IMR-90 (cell line): Measurements from ENCODE around the gene ADCY2. TPM values are rescaled to one million over a fixed set of nuclear protein-coding genes. Genes with fewer than 3 reads are reported as not detected.

Source experiments
- ATAC-seq: fragments of 200-7000 bp; cut with Tn5 transposase; 2 replicates; pipeline ENCODE4 v1.9.1; 2020; ENCODE audit warnings: low read depth, mild to moderate bottlenecking, moderate library complexity
- BruUV-seq: library from RNA; stranded (reverse); fragments of 400-500 nt; replicated peaks from 2 replicates; lab custom pipeline; 2021; lab: Mats Ljungman, UMichigan
- CTCF ChIA-PET: fragments of 300-600 bp; formaldehyde crosslinking; extraction: SDS; loops from one replicate; lab custom pipeline; 2021; ENCODE audit warnings: antibody characterized with exemption; lab: Yijun Ruan, JAX
- POLR2A ChIA-PET: fragments of 300-600 bp; sonication (Branson Sonifier 250); formaldehyde crosslinking; loops from one replicate; lab custom pipeline; 2022; ENCODE audit warnings: antibody characterized with exemption; ENCODE audit not compliant: unreplicated experiment; lab: Charles Lee
- DNase-seq: peaks from one replicate; pipeline ENCODE4 v3.0.0; 2013
- H2AFZ ChIP-seq: replicated peaks from 2 replicates; pipeline ENCODE3; 2013; ENCODE audit warnings: low read length, mild to moderate bottlenecking; ENCODE audit not compliant: poor library complexity
- H2AK5ac ChIP-seq: 2 replicates; pipeline ENCODE4 v1.6.1; 2013; ENCODE audit warnings: low read depth, low read length, inconsistent platforms
- H2AK9ac ChIP-seq: replicated peaks from 2 replicates; pipeline ENCODE3; 2013; ENCODE audit warnings: mild to moderate bottlenecking, low read depth, low read length, moderate library complexity; ENCODE audit not compliant: poor library complexity
- H2BK120ac ChIP-seq: 2 replicates; pipeline ENCODE4 v1.6.1; 2013; ENCODE audit warnings: low read depth, low read length, inconsistent platforms
- H2BK15ac ChIP-seq: 3 replicates; pipeline ENCODE4 v1.6.1; 2013; ENCODE audit warnings: low read depth, low read length, inconsistent platforms
- H2BK20ac ChIP-seq: 2 replicates; pipeline ENCODE4 v1.6.1; 2013; ENCODE audit warnings: low read depth, mild to moderate bottlenecking, inconsistent platforms, low read length, moderate library complexity
- H2BK5ac ChIP-seq: 2 replicates; pipeline ENCODE4 v1.6.1; 2013; ENCODE audit warnings: mild to moderate bottlenecking, low read depth, low read length, inconsistent platforms; ENCODE audit not compliant: poor library complexity, severe bottlenecking
- H3K14ac ChIP-seq: replicated peaks from 2 replicates; pipeline ENCODE4 v1.6.1; 2013; ENCODE audit warnings: low read depth, low read length, inconsistent platforms
- H3K18ac ChIP-seq: 2 replicates; pipeline ENCODE4 v1.6.1; 2013; ENCODE audit warnings: low read depth, low read length, control low read depth
- H3K23ac ChIP-seq: 2 replicates; pipeline ENCODE4 v1.6.1; 2013; ENCODE audit warnings: low read depth, low read length, inconsistent platforms
- H3K27ac ChIP-seq: 2 replicates; pipeline ENCODE4 v1.5.1; 2013; ENCODE audit warnings: mild to moderate bottlenecking, control low read depth, low read length; ENCODE audit not compliant: insufficient read depth
- H3K27me3 ChIP-seq: 2 replicates; pipeline ENCODE4 v1.6.1; 2013; ENCODE audit warnings: low read length; ENCODE audit not compliant: control insufficient read depth, insufficient read depth
- H3K36me3 ChIP-seq: 2 replicates; pipeline ENCODE4 v1.6.1; 2013; ENCODE audit warnings: low read length, mixed read lengths; ENCODE audit not compliant: control insufficient read depth, insufficient read depth
- H3K4ac ChIP-seq: 2 replicates; pipeline ENCODE4 v1.6.1; 2013; ENCODE audit warnings: low read depth, low read length, inconsistent platforms
- H3K4me1 ChIP-seq: 2 replicates; pipeline ENCODE4 v1.6.1; 2013; ENCODE audit warnings: low read length, mixed read lengths; ENCODE audit not compliant: control insufficient read depth, insufficient read depth
- H3K4me2 ChIP-seq: 2 replicates; pipeline ENCODE4 v1.6.1; 2013; ENCODE audit warnings: low read depth, mild to moderate bottlenecking, control low read depth, low read length, moderate library complexity
- H3K4me3 ChIP-seq: 2 replicates; pipeline ENCODE4 v1.5.1; 2013; ENCODE audit warnings: low read depth, mild to moderate bottlenecking, control low read depth, low read length, moderate library complexity; ENCODE audit not compliant: insufficient read depth
- H3K56ac ChIP-seq: 2 replicates; pipeline ENCODE4 v1.6.1; 2013; ENCODE audit warnings: low read length, inconsistent platforms; ENCODE audit not compliant: insufficient read depth; ENCODE audit errors: extremely low read depth
- H3K79me1 ChIP-seq, 2 experiments: 2 replicates each; pipeline ENCODE4 v1.6.1; 2013; ENCODE audit warnings: low read length in 2 of 2, inconsistent platforms in 1 of 2, low read depth in 1 of 2
- H3K9ac ChIP-seq: 2 replicates; pipeline ENCODE4 v1.6.1; 2013; ENCODE audit warnings: low read depth, low read length, control low read depth
- H3K9me1 ChIP-seq: 2 replicates; pipeline ENCODE4 v1.6.1; 2013; ENCODE audit warnings: low read length, inconsistent platforms; ENCODE audit not compliant: insufficient read depth
- H3K9me3 ChIP-seq: 2 replicates; pipeline ENCODE4 v1.6.1; 2013; ENCODE audit warnings: low read length; ENCODE audit not compliant: control insufficient read depth, insufficient read depth
- H4K20me1 ChIP-seq: 2 replicates; pipeline ENCODE4 v1.6.1; 2013; ENCODE audit warnings: low read length, inconsistent platforms; ENCODE audit not compliant: insufficient read depth
- H4K5ac ChIP-seq: 2 replicates; pipeline ENCODE4 v1.6.1; 2013; ENCODE audit warnings: mild to moderate bottlenecking, low read depth, low read length, control low read depth
- H4K8ac ChIP-seq, 2 experiments: 2 replicates each; pipeline ENCODE4 v1.6.1; 2013; ENCODE audit warnings: low read depth in 2 of 2, low read length in 2 of 2, control low read depth in 1 of 2, inconsistent platforms in 1 of 2
- H4K91ac ChIP-seq: 2 replicates; pipeline ENCODE4 v1.6.1; 2013; ENCODE audit warnings: low read depth, low read length, inconsistent platforms; ENCODE audit not compliant: insufficient read depth
- BHLHE40 ChIP-seq: fragments of 150-350 bp; IDR thresholded peaks from 2 replicates; pipeline ENCODE4 v1.6.1; 2016; ENCODE audit warnings: mild to moderate bottlenecking, low read depth, low read length
- CHD1 ChIP-seq: IDR thresholded peaks from 2 replicates; pipeline ENCODE4 v1.6.1; 2012; ENCODE audit warnings: low read depth, low read length, improper control_type of control experiment
- FOS ChIP-seq: fragments of 150-350 bp; IDR thresholded peaks from 2 replicates; pipeline ENCODE4 v1.6.1; 2016; ENCODE audit warnings: low read depth, low read length
- MAFK ChIP-seq: IDR thresholded peaks from 2 replicates; pipeline ENCODE4 v1.6.1; 2012; ENCODE audit warnings: low read depth, low read length, improper control_type of control experiment
- MAZ ChIP-seq: IDR thresholded peaks from 2 replicates; pipeline ENCODE4 v1.6.1; 2012; ENCODE audit warnings: low read depth, mild to moderate bottlenecking, low read length, improper control_type of control experiment, moderate library complexity, borderline replicate concordance
- MXI1 ChIP-seq: IDR thresholded peaks from 2 replicates; pipeline ENCODE4 v1.6.1; 2012; ENCODE audit warnings: low read depth, mild to moderate bottlenecking, low read length, moderate library complexity, borderline replicate concordance
- NFE2L2 ChIP-seq: fragments of 150-350 bp; IDR thresholded peaks from 2 replicates; pipeline ENCODE4 v1.6.1; 2016; ENCODE audit warnings: low read depth, mild to moderate bottlenecking, low read length
- RCOR1 ChIP-seq: IDR thresholded peaks from 2 replicates; pipeline ENCODE4 v1.6.1; 2012; ENCODE audit warnings: mild to moderate bottlenecking, low read length, improper control_type of control experiment; ENCODE audit not compliant: insufficient replicate concordance
- RFX5 ChIP-seq: IDR thresholded peaks from 2 replicates; pipeline ENCODE4 v1.8.0; 2012; ENCODE audit warnings: low read depth, mild to moderate bottlenecking, low read length, moderate library complexity
- SMC3 ChIP-seq: fragments of 150-350 bp; IDR thresholded peaks from 2 replicates; pipeline ENCODE4 v1.6.1; 2016; ENCODE audit warnings: low read depth, mild to moderate bottlenecking, antibody characterized with exemption, low read length, moderate library complexity
- WGBS, 2 experiments: methylation state at CpG; one replicate each; pipeline versions ENCODE4 v1.1.5 to v1.1.7; 2013; ENCODE audit warnings: missing lambda C conversion rate in 2 of 2; ENCODE audit not compliant: insufficient read length in 1 of 2; ENCODE audit errors: extremely low coverage in 2 of 2; 5-methylcytosine and 5-hydroxymethylcytosine counted together
- dilution Hi-C: fragments of 300-500 bp; cut with HindIII; formaldehyde crosslinking; loops from one replicate; pipeline ENCODE4 v1.14.3; 2018; ENCODE audit warnings: low sequenced_read_pairs; ENCODE audit not compliant: unreplicated experiment
- in situ Hi-C: fragments of 300-500 bp; cut with MboI; formaldehyde crosslinking; loops from 3 replicates; pipeline ENCODE4 v1.14.3; 2019; ENCODE audit warnings: low sequenced_read_pairs, inconsistent platforms, mixed read lengths
- intact Hi-C: fragments of 100-400 bp; cut with micrococcal nuclease; formaldehyde crosslinking; loops from 2 replicates; pipeline ENCODE4 v1.10.0; 2022
- polyA plus RNA-seq, 3 experiments: library from polyadenylated mRNA; depleted of rRNA; stranded (reverse); fragments of >200 nt; gene quantifications; 2 replicates each; pipeline ENCODE4 v1.2.3, GENCODE V29; 2012; ENCODE audit warnings: low replicate concordance in 1 of 3
- total RNA-seq: library from RNA; depleted of rRNA; stranded (reverse); fragments of >200 nt; gene quantifications from 2 replicates; pipeline ENCODE4 v1.2.3, GENCODE V29; 2012
- TF ChIP-seq, protein P1 (sequence below): fragments of 150-350 bp; IDR thresholded peaks from 2 replicates; pipeline ENCODE4 v1.6.1; 2017; ENCODE audit warnings: mild to moderate bottlenecking, antibody characterized with exemption, low read length, low read depth
- TF ChIP-seq, protein P2 (sequence below): fragments of 150-350 bp; IDR thresholded peaks from 2 replicates; pipeline ENCODE4 v1.6.1; 2016; ENCODE audit warnings: low read depth, mild to moderate bottlenecking, low read length, moderate library complexity, borderline replicate concordance
- TF ChIP-seq, protein P3 (sequence below): conservative IDR thresholded peaks from 2 replicates; pipeline ENCODE4 v1.5.1; 2012; ENCODE audit warnings: mild to moderate bottlenecking, low read depth, low read length, improper control_type of control experiment

Gene ADCY2
- total and polyA plus RNA-seq, 2 of the 4 experiments (the other 2 are of a cell fraction): not detected

GRCh38 chr5:7749626-7750025, 353.7 kb downstream of the ADCY2 start:
- Histone ChIP-seq H2AFZ (no peak overlapping the region), H3K27me3 (no peaks in the 10 kb centered on the region), H3K36me3 (no peaks in the 10 kb centered on the region), H3K27ac (no peak overlapping the region), H3K4ac (no peak overlapping the region), H2BK20ac (no peak overlapping the region), H3K4me1 (no peaks in the 10 kb centered on the region), H3K9ac (no peak overlapping the region), H4K8ac (no peak overlapping the region), H2BK15ac (no peak overlapping the region), H3K9me1 (no peaks in the 10 kb centered on the region), H3K9me3 (no peaks in the 10 kb centered on the region), H2BK5ac (no peak overlapping the region), H2AK9ac (no peak overlapping the region), H3K56ac (no peak overlapping the region), H4K5ac (no peak overlapping the region), H3K79me1 (no peaks in the 10 kb centered on the region), H3K4me3 (no peak overlapping the region), H3K14ac (no peak overlapping the region), H4K91ac (no peak overlapping the region), H2AK5ac (no peak overlapping the region), H4K20me1 (no peaks in the 10 kb centered on the region), H3K4me2 (no peak overlapping the region), H3K18ac (no peak overlapping the region), H3K23ac (no peak overlapping the region), H2BK120ac (no peak overlapping the region)
- ChIA-PET POLR2A (no interaction called here), CTCF (no interaction called here)
- no TSS peak for BruUV-seq
- ATAC-seq (no peak), DNase-seq (no peak)
- intact Hi-C loops (no loop called here), in situ Hi-C loops (loop anchor here (5.0 kb wide), 1 partner anchor 982 kb away; no protein-coding TSS in a partner anchor), dilution Hi-C loops (no loop called here)
- no CpG with 5 or more reads among the region's 7 CpGs for WGBS, 2 experiments
- TF ChIP-seq CHD1: no peak
- TF ChIP-seq NFE2L2: no peak
- TF ChIP-seq, protein P1, sequence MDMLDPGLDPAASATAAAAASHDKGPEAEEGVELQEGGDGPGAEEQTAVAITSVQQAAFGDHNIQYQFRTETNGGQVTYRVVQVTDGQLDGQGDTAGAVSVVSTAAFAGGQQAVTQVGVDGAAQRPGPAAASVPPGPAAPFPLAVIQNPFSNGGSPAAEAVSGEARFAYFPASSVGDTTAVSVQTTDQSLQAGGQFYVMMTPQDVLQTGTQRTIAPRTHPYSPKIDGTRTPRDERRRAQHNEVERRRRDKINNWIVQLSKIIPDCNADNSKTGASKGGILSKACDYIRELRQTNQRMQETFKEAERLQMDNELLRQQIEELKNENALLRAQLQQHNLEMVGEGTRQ: no peak
- no peak for TF ChIP-seq MAZ
- no peak for TF ChIP-seq MAFK
- TF ChIP-seq SMC3: no peak
- TF ChIP-seq BHLHE40: no peak
- TF ChIP-seq, protein P2, sequence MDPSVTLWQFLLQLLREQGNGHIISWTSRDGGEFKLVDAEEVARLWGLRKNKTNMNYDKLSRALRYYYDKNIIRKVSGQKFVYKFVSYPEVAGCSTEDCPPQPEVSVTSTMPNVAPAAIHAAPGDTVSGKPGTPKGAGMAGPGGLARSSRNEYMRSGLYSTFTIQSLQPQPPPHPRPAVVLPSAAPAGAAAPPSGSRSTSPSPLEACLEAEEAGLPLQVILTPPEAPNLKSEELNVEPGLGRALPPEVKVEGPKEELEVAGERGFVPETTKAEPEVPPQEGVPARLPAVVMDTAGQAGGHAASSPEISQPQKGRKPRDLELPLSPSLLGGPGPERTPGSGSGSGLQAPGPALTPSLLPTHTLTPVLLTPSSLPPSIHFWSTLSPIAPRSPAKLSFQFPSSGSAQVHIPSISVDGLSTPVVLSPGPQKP: no peak
- TF ChIP-seq RCOR1: no peak
- TF ChIP-seq, protein P3, sequence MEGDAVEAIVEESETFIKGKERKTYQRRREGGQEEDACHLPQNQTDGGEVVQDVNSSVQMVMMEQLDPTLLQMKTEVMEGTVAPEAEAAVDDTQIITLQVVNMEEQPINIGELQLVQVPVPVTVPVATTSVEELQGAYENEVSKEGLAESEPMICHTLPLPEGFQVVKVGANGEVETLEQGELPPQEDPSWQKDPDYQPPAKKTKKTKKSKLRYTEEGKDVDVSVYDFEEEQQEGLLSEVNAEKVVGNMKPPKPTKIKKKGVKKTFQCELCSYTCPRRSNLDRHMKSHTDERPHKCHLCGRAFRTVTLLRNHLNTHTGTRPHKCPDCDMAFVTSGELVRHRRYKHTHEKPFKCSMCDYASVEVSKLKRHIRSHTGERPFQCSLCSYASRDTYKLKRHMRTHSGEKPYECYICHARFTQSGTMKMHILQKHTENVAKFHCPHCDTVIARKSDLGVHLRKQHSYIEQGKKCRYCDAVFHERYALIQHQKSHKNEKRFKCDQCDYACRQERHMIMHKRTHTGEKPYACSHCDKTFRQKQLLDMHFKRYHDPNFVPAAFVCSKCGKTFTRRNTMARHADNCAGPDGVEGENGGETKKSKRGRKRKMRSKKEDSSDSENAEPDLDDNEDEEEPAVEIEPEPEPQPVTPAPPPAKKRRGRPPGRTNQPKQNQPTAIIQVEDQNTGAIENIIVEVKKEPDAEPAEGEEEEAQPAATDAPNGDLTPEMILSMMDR: no peak
- TF ChIP-seq FOS: no peak
- TF ChIP-seq RFX5: no peak
- no peak for TF ChIP-seq MXI1
